Astrocyte of the cerebellum (primary cell): ENCODE measurements around the gene SDR39U1.
A peak's percentile ranks its signal among the peaks of the same experiment; 100 is the strongest.

Experiments used
- DNase-seq: peaks from one replicate; pipeline ENCODE4 v3.0.0-alpha.2; 2011; ENCODE audit warnings: low read depth
- H3K4me3 ChIP-seq: 2 replicates; pipeline ENCODE4 v1.5.1; 2011; ENCODE audit warnings: mild to moderate bottlenecking, low read depth, low read length, moderate library complexity
- CTCF ChIP-seq: IDR thresholded peaks from 2 replicates; pipeline ENCODE4 v1.5.1; 2012; ENCODE audit warnings: low read length, low read depth, moderate library complexity, mild to moderate bottlenecking; ENCODE audit errors: missing control alignments
- in situ Hi-C: cut with HindIII; loops from 2 replicates; pipeline ENCODE4 v1.10.0; 2017; ENCODE audit warnings: low sequenced_read_pairs

SDR39U1 gene

GRCh38 chr14:24399999-24400718 lies 42.4 kb downstream of the SDR39U1 start:
- no peak for TF ChIP-seq CTCF
- no peak for DNase-seq
- H3K4me3 ChIP-seq = peak overlapping the region; percentile 57
- in situ Hi-C loops = no loop called here

- peak overlapping the region; percentile 57 for H3K4me3 ChIP-seq
- no peak for DNase-seq
- in situ Hi-C loops = no loop called here
- no peak for TF ChIP-seq CTCF
These were observed 43.1 kb downstream of the SDR39U1 start for GRCh38 chr14:24399447-24399822.

- in situ Hi-C loops = no loop called here
- no peak for DNase-seq
- H3K4me3 ChIP-seq = peak within 1 kb of the TSS; percentile 57
- TF ChIP-seq CTCF = no peak
These were observed 43.7 kb downstream of the SDR39U1 start, which contains the start of gene NYNRIN for GRCh38 chr14:24398653-24399446. TSS of gene NYNRIN (plus strand) at chr14:24399003. CDS start at chr14:24399247, 244 bp downstream.

- TF ChIP-seq CTCF = no peak
- H3K4me3 ChIP-seq = peak overlapping the region; percentile 57
- no peak for DNase-seq
- in situ Hi-C loops = no loop called here
These were observed 44.3 kb downstream of the SDR39U1 start for GRCh38 chr14:24398293-24398652.

- H3K4me3 ChIP-seq = no peak overlapping the region
- in situ Hi-C loops = no loop called here
- no peak for DNase-seq
- no peak for TF ChIP-seq CTCF
These were observed 44.8 kb downstream of the SDR39U1 start for GRCh38 chr14:24397639-24398292.
